GM18907 (cell line): ENCODE results near the gene BCL11B.

Source experiments
- ATAC-seq: cut with Tn5 transposase; IDR thresholded peaks from one replicate; pipeline ENCODE4 v1.9.1; 2021; ENCODE audit warnings: mild to moderate bottlenecking, moderate library complexity; ENCODE audit not compliant: unreplicated experiment

BCL11B gene

DNA sequence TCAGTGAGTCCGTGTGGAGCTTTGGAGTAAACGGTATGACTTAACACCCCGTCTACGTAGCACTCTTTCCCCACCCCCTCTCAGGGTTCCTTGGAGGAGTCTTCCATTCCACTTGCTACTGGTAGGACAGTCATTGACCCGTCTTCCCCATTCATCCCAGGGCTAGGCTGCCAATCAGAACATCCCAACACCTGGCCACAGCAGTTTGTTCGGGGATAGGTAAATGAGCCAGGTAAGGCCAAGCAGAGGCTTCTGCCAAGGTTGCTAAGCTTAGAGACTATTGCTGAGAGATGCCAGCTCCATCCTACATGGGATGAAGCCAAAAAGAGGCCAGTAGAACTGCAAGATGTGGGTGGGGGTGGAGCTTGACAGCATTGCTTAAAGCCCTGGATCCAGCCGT, 130.8 kb downstream of the BCL11B start:
- ATAC-seq, result no peak

GRCh38 chr14:99138999-99139865, 132.8 kb downstream of the BCL11B start:
- ATAC-seq, result no peak

DNA sequence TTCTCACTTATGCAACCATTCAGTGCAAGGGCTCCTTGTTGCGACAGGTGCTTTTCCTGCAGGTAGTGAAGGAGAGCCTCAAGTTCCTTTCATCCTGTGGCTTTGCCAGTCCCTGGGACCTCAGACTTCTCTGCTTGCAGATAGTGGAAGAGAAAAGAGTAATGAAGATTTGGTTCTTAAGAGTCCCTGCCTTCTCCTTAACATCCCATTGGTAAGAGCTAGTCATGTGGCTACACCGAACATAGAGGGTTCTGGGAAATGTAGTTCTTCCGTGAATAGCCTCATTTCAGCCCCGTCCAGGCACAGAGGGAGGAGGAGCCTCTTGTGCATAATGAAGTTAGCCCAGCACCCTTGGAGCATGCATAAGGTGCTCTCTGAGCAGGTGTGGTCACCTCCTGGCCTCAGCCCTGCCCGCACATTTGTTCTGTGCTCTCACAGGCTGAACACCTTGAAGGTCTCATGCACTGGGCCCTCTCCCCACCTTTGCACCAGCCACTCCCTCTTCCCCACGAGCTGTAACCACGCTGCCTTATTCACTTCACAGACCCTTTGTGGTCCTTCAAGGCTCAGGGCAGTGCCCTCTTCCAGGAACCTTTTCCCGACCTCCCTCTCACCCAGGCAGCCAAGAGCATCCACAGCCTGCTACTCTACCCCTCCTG, 134.0 kb downstream of the BCL11B start:
- no peak for ATAC-seq

DNA sequence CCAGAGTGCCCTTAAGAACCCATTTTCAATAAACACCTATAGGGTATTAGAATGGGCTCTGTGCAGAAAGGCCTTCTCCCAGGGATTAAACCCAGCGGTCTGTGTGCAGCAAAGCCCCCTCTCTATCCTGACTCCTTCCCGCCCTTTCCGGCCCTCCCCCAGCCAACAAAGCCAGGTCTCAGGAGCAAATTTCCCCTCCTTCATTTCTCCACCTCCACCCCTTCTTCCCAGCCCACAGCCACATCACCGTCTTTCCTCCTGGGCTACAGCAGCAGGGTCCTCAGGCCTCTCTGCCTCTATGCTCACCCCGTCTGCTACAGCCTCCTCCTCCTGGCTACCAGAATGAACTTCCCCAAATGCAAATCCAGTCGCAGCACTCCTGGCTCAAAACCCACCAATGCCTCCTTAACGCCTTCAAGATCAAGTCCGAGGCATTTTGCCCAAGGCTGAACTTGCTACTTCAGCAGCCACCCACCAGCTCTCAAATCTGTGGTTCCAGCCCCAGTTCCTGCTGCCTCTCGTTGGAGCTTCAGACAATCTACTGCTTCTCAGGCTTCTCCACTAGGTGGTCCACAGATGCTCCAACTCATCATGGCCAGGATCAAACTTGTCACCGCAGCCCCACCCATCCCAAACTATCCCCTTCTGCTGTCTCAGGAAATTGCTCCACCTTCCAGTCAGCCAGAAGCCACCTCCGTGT, 134.8 kb downstream of the BCL11B start:
- ATAC-seq, result no peak

DNA sequence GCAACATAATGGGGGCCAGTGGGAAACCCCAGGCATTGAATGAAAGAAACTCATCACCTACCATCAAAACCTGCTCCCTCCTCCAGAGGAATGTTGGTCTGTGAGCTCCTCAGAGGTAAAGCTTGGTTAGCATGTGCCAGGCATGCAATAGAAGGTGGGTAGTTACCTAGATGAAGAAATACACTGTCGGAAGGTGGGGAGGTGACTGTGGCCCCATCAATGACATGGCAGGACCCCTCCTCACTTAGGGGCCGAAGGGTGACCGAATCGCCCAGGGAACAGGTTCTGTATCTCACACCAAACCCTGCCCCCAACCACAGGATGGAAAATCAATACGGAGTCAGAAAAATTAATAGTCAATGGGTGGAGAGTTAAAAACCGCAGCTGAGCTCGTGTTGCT, 135.6 kb downstream of the BCL11B start:
- no peak for ATAC-seq

- ATAC-seq, result no peak
Measured at GRCh38 chr14:99136047-99136400, 136.0 kb downstream of the BCL11B start.

DNA sequence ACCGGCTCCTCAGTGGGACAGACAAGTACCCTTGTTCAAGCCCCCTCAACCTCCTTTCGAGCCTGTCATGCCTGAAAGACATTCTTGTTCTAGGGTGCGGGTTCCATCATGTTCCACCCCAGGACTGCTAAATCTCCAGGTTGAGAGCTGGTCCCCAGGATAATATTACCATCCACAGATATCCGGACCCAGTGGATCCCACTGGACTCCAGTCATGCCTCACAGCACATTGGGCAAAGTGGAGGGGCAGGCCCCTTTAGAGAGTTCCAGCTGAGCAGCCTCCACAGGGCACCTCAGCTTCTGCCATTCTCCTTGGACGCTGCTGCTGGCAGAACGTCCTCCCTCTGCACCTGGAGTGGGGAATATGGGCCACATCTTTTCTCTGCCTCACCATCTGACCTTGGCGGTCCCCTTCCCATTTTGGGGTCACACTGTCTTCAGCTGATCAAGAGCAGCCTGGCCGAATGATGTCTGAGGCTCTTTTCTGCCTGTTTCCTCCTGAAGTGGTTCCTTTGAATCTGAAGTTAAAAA, 137.4 kb downstream of the BCL11B start:
- no peak for ATAC-seq

GRCh38 chr14:99133636-99134515, 138.1 kb downstream of the BCL11B start:
- ATAC-seq, result no peak

DNA sequence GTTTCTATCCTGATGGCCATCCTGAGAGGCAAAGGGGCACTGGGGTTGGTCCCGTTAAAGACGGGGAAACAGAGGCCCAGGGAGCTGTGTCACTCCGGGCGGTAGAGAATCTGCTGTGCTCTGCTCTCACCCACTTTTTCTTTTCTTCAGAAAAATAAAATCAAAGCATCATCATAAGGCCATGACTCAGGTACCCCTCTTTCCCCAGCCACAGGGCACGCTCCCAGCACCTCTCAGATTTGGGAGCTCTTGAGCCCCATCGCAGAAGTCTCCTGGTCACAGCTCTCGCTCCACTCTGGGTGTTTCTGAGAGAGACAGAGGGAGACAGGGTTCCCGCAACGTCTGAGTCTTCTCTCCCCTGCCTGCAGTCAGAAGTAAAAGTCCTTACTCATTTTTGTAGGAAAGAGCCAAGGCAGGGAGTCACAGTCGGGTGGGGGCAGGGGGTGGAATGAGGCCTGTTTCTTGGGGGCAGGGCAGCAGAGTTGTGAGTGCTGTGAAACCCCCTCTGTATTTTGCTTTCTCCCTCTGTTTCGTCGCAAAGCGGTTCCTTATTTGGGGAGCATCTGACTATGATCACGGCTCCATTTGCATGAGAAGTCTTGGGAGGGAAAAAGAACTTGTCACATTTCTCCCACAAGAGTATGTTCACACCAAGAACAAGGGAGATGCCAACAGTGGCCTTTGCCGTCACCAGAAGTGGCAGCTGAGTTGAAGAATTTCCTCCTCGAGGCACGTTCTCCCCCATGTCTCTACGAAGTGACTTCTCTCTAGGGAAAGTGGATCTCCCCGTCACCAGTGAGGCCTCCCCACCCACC, 139.0 kb downstream of the BCL11B start:
- ATAC-seq, result no peak

- ATAC-seq, result no peak
Measured at GRCh38 chr14:99131632-99132271, 140.2 kb downstream of the BCL11B start.

DNA sequence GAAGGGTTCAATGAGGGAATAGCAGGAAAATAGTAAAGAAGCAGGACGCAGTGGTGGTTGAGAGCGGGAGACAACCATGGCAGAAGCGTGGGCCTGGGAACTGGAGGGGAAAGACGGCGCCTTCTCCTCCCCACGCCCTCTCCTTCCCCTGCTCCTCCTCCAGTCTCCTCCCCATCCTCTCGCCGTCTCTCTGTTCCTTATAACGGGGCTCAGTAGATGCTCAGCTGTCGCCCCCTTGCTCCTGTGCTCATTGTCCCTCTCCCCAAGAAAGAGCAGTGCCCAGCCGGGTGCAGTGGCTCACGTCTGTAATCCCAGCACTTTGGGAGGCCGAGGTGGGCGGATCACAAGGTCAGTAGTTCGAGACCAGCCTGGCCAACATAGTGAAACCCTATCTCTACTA, 142.0 kb downstream of the BCL11B start:
- no peak for ATAC-seq

GRCh38 chr14:99129211-99129696, 142.7 kb downstream of the BCL11B start:
- ATAC-seq, result no peak

- no peak for ATAC-seq
Measured at GRCh38 chr14:99128185-99128584, 143.8 kb downstream of the BCL11B start.

DNA sequence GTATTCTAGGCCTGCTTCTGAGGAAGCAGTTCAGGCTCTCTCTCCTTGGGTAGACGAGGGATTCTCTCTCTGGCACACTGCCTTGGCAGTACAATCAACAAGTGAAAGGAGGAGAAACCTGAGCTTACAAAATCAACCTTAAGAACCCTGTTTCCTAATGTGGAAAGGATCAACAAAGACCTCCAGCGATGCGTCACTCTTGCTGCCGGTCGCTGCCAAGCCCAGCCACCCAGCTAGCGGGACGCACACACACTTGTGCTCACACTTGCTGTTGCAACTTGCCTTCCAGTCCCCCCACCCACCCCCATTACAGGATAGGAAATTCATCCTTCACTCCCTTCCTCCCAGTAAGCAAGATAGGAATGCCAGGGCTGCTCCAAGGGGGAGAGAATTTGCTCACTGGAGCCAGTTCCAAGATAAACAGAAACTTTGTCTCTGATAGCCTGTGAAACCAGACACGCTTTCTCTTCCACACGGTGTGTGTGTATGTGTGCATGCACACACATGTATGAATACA, 144.3 kb downstream of the BCL11B start:
- ATAC-seq, result no peak

GRCh38 chr14:99125616-99126431, 146.2 kb downstream of the BCL11B start:
- ATAC-seq, result no peak

DNA sequence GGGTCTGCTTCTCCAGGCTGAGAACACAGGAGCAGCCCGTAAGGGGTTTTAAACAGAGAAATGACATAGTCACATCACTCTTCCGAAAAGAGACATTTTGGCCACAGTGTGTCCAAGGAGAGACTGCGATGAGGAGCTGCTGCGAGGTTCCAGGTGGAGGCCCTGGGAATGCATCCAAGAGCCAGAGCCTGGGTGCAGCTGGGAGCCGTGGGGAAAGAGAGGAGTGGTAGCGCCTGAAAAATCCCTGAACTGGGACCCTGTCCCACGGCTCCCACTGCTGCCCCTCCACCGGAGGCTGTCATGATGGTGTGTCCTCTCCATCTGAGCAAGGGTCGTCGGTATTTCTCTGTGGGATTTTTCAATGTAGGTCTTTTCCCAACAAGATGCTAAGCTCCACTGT, 146.9 kb downstream of the BCL11B start:
- ATAC-seq, result no peak

DNA sequence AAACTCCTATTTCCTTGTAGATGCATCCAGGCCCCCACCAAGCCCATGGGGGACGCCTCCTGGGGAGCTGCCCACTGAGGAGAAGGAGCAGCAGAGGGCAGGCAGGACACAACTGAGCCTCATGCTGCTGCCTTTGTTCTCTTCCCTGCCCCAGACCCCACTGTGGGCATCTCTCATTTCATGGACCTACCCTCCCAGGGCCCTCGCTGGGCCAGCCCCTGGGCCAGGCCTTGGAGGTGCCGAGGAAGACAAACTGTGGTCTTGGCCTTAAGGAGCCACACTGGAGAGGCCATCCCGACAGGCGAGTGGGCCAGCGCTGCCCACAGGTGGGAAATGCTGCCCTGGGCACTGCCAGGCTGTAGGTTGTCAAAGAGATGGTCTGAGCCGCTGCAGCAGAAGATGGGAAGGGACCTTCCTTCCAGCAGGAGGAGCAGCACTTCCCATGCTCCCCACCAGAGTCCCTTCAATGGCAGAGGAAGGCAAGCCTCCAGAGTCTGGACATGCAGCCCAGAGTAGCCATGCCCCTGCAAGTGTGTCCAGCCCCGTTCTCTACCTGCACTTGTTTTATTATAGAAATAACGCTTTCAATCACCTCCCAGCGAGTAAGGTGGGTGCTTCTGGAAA, 147.4 kb downstream of the BCL11B start:
- no peak for ATAC-seq
